DOHH2 (cell line): ENCODE measurements around the gene HOXC4.

Experiments used
- H3F3A ChIP-seq: fragments of 200-600 bp; sonication (generic), shearing (Covaris generic); 2 replicates; pipeline ENCODE4 v1.6.0; 2016; ENCODE audit warnings: antibody characterized with exemption, mild to moderate bottlenecking; ENCODE audit not compliant: control insufficient read depth, insufficient read depth
- H3K27ac ChIP-seq: fragments of 200-600 bp; sonication (generic); 2 replicates; pipeline ENCODE4 v1.5.1; 2014; ENCODE audit warnings: low read depth, mild to moderate bottlenecking, low read length, moderate library complexity
- H3K27me3 ChIP-seq: fragments of 200-600 bp; sonication (generic); 2 replicates; pipeline ENCODE4 v1.6.1; 2014; ENCODE audit warnings: mild to moderate bottlenecking, low read length, mixed read lengths; ENCODE audit not compliant: control insufficient read depth
- H3K36me3 ChIP-seq: fragments of 200-600 bp; sonication (generic); 2 replicates; pipeline ENCODE4 v1.6.1; 2014; ENCODE audit warnings: mild to moderate bottlenecking, low read length, moderate library complexity, mixed read lengths; ENCODE audit not compliant: control insufficient read depth
- H3K4me1 ChIP-seq: fragments of 200-600 bp; sonication (generic); 2 replicates; pipeline ENCODE4 v1.6.1; 2014; ENCODE audit warnings: mild to moderate bottlenecking, low read length, mixed read lengths; ENCODE audit not compliant: control insufficient read depth
- H3K4me2 ChIP-seq: fragments of 200-600 bp; sonication (generic); 2 replicates; pipeline ENCODE4 v1.6.0; 2014; ENCODE audit warnings: mild to moderate bottlenecking, low read length, moderate library complexity
- H3K4me3 ChIP-seq: fragments of 200-600 bp; sonication (generic); 2 replicates; pipeline ENCODE4 v1.5.1; 2014; ENCODE audit warnings: mild to moderate bottlenecking, low read length, mixed read lengths
- H3K79me2 ChIP-seq: fragments of 200-600 bp; sonication (generic); 2 replicates; pipeline ENCODE4 v1.6.1; 2014; ENCODE audit warnings: mild to moderate bottlenecking, low read length, mixed read lengths; ENCODE audit not compliant: control insufficient read depth
- H3K9me2 ChIP-seq: fragments of 200-600 bp; sonication (generic); replicated peaks from 2 replicates; pipeline ENCODE4 v1.6.1; 2014; ENCODE audit warnings: mild to moderate bottlenecking, low read length, mixed read lengths; ENCODE audit not compliant: control insufficient read depth
- H3K9me3 ChIP-seq: fragments of 200-600 bp; sonication (generic); 2 replicates; pipeline ENCODE4 v1.6.1; 2014; ENCODE audit warnings: antibody characterized with exemption, low read length, mixed read lengths; ENCODE audit not compliant: control insufficient read depth, insufficient read depth
- H4K20me1 ChIP-seq: fragments of 200-600 bp; sonication (generic); 2 replicates; pipeline ENCODE4 v1.6.0; 2014; ENCODE audit warnings: low read depth, mild to moderate bottlenecking, antibody characterized with exemption, low read length, moderate library complexity; ENCODE audit not compliant: control insufficient read depth, insufficient read depth
- EZH2phosphoT487 ChIP-seq: fragments of 200-600 bp; sonication (generic); IDR thresholded peaks from 2 replicates; pipeline ENCODE4 v1.6.1; 2017; ENCODE audit warnings: borderline replicate concordance, mild to moderate bottlenecking, antibody characterized with exemption, low read length, moderate library complexity, mixed read lengths
- TF ChIP-seq, protein P1 (sequence below): fragments of 200-600 bp; sonication (generic); IDR thresholded peaks from one replicate; pipeline ENCODE4 v1.5.1; 2014; ENCODE audit warnings: antibody characterized with exemption, mild to moderate bottlenecking, low read depth, low read length; ENCODE audit not compliant: poor library complexity, severe bottlenecking

Gene HOXC4

GRCh38 chr12:54019924-54020590, 33.6 kb upstream of the HOXC4 start:
- Histone ChIP-seq H3K36me3 (no peaks in the 10 kb centered on the region), H3K4me1 (peaks cover 11% of the 10 kb centered on the region), H3K4me2 (no peak overlapping the region), H3K4me3 (no peak overlapping the region), H3K27ac (no peak overlapping the region), H4K20me1 (no peaks in the 10 kb centered on the region), H3F3A (0 out of 2 replicates have a peak, but pooled peaks cover 2% of the 10 kb centered on the region), H3K79me2 (0 out of 2 replicates have a peak, but pooled peaks cover 4% of the 10 kb centered on the region), H3K9me2 (no peaks in the 10 kb centered on the region), H3K27me3 (peaks cover 36% of the 10 kb centered on the region), H3K9me3 (no peaks in the 10 kb centered on the region)
- no peak for TF ChIP-seq EZH2phosphoT487
- TF ChIP-seq, protein P1, sequence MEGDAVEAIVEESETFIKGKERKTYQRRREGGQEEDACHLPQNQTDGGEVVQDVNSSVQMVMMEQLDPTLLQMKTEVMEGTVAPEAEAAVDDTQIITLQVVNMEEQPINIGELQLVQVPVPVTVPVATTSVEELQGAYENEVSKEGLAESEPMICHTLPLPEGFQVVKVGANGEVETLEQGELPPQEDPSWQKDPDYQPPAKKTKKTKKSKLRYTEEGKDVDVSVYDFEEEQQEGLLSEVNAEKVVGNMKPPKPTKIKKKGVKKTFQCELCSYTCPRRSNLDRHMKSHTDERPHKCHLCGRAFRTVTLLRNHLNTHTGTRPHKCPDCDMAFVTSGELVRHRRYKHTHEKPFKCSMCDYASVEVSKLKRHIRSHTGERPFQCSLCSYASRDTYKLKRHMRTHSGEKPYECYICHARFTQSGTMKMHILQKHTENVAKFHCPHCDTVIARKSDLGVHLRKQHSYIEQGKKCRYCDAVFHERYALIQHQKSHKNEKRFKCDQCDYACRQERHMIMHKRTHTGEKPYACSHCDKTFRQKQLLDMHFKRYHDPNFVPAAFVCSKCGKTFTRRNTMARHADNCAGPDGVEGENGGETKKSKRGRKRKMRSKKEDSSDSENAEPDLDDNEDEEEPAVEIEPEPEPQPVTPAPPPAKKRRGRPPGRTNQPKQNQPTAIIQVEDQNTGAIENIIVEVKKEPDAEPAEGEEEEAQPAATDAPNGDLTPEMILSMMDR = no peak

- no peaks in the 10 kb centered on the region for H3K9me3 ChIP-seq
- H3K36me3 ChIP-seq = no peaks in the 10 kb centered on the region
- H3K4me2 ChIP-seq = no peak overlapping the region
- H3K27me3 ChIP-seq = peaks cover 32% of the 10 kb centered on the region
- H3K4me1 ChIP-seq = peaks cover 14% of the 10 kb centered on the region
- H3K9me2 ChIP-seq = no peaks in the 10 kb centered on the region
- 0 out of 2 replicates have a peak, but pooled peaks cover 4% of the 10 kb centered on the region for H3K79me2 ChIP-seq
- H3K4me3 ChIP-seq = no peak overlapping the region
- H4K20me1 ChIP-seq = no peaks in the 10 kb centered on the region
- H3K27ac ChIP-seq = no peak overlapping the region
- TF ChIP-seq EZH2phosphoT487 = no peak
- TF ChIP-seq, protein P1 = no peak
- 0 out of 2 replicates have a peak, but pooled peaks cover 2% of the 10 kb centered on the region for H3F3A ChIP-seq
Observed at GRCh38 chr12:54020591-54021405, 32.8 kb upstream of the HOXC4 start.

GRCh38 chr12:54021432-54022013, 32.1 kb upstream of the HOXC4 start:
- no peaks in the 10 kb centered on the region for H3K36me3 ChIP-seq
- no peaks in the 10 kb centered on the region for H3K9me2 ChIP-seq
- H3K27me3 ChIP-seq = peaks cover 34% of the 10 kb centered on the region
- 0 out of 2 replicates have a peak, but pooled peaks cover 4% of the 10 kb centered on the region for H3K79me2 ChIP-seq
- TF ChIP-seq, protein P1 = no peak
- TF ChIP-seq EZH2phosphoT487 = no peak
- peaks cover 17% of the 10 kb centered on the region for H3K4me1 ChIP-seq
- 0 out of 2 replicates have a peak, but pooled peaks cover 2% of the 10 kb centered on the region for H3F3A ChIP-seq
- H4K20me1 ChIP-seq = no peaks in the 10 kb centered on the region
- no peak overlapping the region for H3K4me2 ChIP-seq
- no peaks in the 10 kb centered on the region for H3K9me3 ChIP-seq
- H3K27ac ChIP-seq = no peak overlapping the region
- H3K4me3 ChIP-seq = no peak overlapping the region
